ENCODE results near the gene TMEM120B. TPM values are rescaled to one million over a fixed set of nuclear protein-coding genes. Genes with fewer than 3 reads are reported as not detected.

TMEM120B gene
- total RNA-seq, 1 experiment from 2014 or later = 22.3 TPM

DNA sequence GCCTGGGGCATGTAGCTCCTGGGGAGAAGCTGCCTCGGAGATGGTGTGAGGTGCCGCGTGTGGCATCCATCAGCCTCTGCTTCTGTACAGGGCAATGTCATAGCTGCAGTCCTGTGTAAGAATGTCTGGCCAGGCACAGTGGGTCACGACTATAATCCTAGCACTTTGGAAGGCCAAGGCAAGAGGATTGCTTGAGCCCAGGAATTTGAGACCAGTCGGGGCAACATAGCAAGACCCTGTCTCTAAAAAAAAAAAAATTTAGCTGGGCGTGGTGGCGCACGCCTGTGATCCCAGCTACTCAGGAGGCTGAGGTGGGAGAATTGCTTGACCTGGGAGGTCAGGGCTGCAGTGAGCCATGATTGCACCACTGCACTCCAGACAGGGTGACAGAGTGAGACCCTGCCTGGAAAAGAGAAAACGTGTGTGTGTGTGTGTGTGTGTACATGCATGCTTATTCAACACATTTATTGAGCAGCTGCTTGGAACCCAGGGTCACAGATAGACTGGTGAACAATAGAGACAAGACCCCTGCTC lies 56.8 kb downstream of the TMEM120B start:
- CTCF ChIA-PET = no interaction called here
- DNase-seq (ENCODE audit: low spot score) = no peak
- Histone ChIP-seq H3K9me3 (ENCODE audit: low read depth, low read length, poor library complexity, severe bottlenecking) (no peaks in the 10 kb centered on the region), H3K4me1 (ENCODE audit: insufficient read depth, low read length, poor library complexity, severe bottlenecking) (no peaks in the 10 kb centered on the region), H3K27ac (ENCODE audit: low read depth, low read length, poor library complexity, severe bottlenecking) (no peak overlapping the region), H3K4me3 (ENCODE audit: low read depth, low read length, poor library complexity, severe bottlenecking) (no peak overlapping the region), H3K36me3 (ENCODE audit: insufficient read depth, low read length, poor library complexity, severe bottlenecking) (no peaks in the 10 kb centered on the region), H3K27me3 (replicated peaks; ENCODE audit: insufficient read depth, low read depth, low read length, poor library complexity) (no peaks in the 10 kb centered on the region)
- no TSS peak for BruUV-seq (replicated peaks)
- intact Hi-C loops (cut with micrococcal nuclease; ENCODE audit: unreplicated experiment) = no loop called here
- TF ChIP-seq, protein P1, sequence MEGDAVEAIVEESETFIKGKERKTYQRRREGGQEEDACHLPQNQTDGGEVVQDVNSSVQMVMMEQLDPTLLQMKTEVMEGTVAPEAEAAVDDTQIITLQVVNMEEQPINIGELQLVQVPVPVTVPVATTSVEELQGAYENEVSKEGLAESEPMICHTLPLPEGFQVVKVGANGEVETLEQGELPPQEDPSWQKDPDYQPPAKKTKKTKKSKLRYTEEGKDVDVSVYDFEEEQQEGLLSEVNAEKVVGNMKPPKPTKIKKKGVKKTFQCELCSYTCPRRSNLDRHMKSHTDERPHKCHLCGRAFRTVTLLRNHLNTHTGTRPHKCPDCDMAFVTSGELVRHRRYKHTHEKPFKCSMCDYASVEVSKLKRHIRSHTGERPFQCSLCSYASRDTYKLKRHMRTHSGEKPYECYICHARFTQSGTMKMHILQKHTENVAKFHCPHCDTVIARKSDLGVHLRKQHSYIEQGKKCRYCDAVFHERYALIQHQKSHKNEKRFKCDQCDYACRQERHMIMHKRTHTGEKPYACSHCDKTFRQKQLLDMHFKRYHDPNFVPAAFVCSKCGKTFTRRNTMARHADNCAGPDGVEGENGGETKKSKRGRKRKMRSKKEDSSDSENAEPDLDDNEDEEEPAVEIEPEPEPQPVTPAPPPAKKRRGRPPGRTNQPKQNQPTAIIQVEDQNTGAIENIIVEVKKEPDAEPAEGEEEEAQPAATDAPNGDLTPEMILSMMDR (conservative IDR thresholded peaks at IDR 0.05; ENCODE audit: low read depth, low read length) = no peak
- TF ChIP-seq EZH2 (IDR thresholded peaks at IDR 0.05; ENCODE audit: borderline replicate concordance, low read depth, low read length, poor library complexity, severe bottlenecking) = no peak
- POLR2A ChIA-PET (ENCODE audit: low non-redundant PET) = no interaction called here

GRCh38 chr12:121769831-121770301 lies 57.3 kb downstream of the TMEM120B start:
- no peaks in the 10 kb centered on the region for H3K4me1 ChIP-seq (ENCODE audit: insufficient read depth, low read length, poor library complexity, severe bottlenecking)
- H3K9me3 ChIP-seq (ENCODE audit: low read depth, low read length, poor library complexity, severe bottlenecking) = no peaks in the 10 kb centered on the region
- DNase-seq (ENCODE audit: low spot score) = no peak
- intact Hi-C loops (cut with micrococcal nuclease; ENCODE audit: unreplicated experiment) = loop anchor here (10.0 kb wide), 1 partner anchor 215 kb away; no protein-coding TSS in a partner anchor
- H3K36me3 ChIP-seq (ENCODE audit: insufficient read depth, low read length, poor library complexity, severe bottlenecking) = no peaks in the 10 kb centered on the region
- BruUV-seq (replicated peaks) = no TSS peak
- POLR2A ChIA-PET (ENCODE audit: low non-redundant PET) = no interaction called here
- CTCF ChIA-PET = no interaction called here
- no peak for TF ChIP-seq EZH2 (IDR thresholded peaks at IDR 0.05; ENCODE audit: borderline replicate concordance, low read depth, low read length, poor library complexity, severe bottlenecking)
- TF ChIP-seq, protein P1 (conservative IDR thresholded peaks at IDR 0.05; ENCODE audit: low read depth, low read length) = no peak
- H3K27me3 ChIP-seq (replicated peaks; ENCODE audit: insufficient read depth, low read depth, low read length, poor library complexity) = no peaks in the 10 kb centered on the region
- H3K27ac ChIP-seq (ENCODE audit: low read depth, low read length, poor library complexity, severe bottlenecking) = no peak overlapping the region
- no peak overlapping the region for H3K4me3 ChIP-seq (ENCODE audit: low read depth, low read length, poor library complexity, severe bottlenecking)

DNA sequence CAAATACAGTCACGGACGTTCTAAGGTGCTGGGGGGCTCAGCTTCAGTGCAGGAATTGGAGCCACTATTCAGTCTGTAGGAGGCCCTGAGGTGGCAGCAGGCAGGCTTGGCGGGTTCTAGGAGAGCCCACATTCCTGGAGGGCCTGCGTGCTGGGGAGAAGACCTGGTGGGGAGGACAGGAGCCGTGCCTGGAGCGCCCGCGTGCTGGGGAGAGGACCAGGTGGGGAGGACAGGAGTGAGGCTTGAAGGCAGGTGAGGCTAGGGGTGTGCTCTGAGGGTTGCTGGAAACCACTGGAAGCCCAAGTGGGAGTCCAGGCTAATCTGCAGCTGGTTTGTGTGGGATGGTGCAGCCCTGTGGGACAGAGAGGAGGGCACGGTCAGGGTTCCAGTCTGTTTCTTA lies 57.8 kb downstream of the TMEM120B start:
- CTCF ChIA-PET = no interaction called here
- intact Hi-C loops (cut with micrococcal nuclease; ENCODE audit: unreplicated experiment) = loop anchor here (10.0 kb wide), 1 partner anchor 216 kb away; no protein-coding TSS in a partner anchor

More for the DNA sequence above, 57.8 kb downstream of the TMEM120B start:
- H3K9me3 ChIP-seq (ENCODE audit: low read depth, low read length, poor library complexity, severe bottlenecking) = no peaks in the 10 kb centered on the region
- no peak overlapping the region for H3K4me3 ChIP-seq (ENCODE audit: low read depth, low read length, poor library complexity, severe bottlenecking)
- H3K27ac ChIP-seq (ENCODE audit: low read depth, low read length, poor library complexity, severe bottlenecking) = no peak overlapping the region
- no TSS peak for BruUV-seq (replicated peaks)
- H3K27me3 ChIP-seq (replicated peaks; ENCODE audit: insufficient read depth, low read depth, low read length, poor library complexity) = no peaks in the 10 kb centered on the region
- no peak for TF ChIP-seq EZH2 (IDR thresholded peaks at IDR 0.05; ENCODE audit: borderline replicate concordance, low read depth, low read length, poor library complexity, severe bottlenecking)
- TF ChIP-seq, protein P1 (conservative IDR thresholded peaks at IDR 0.05; ENCODE audit: low read depth, low read length) = no peak
- H3K4me1 ChIP-seq (ENCODE audit: insufficient read depth, low read length, poor library complexity, severe bottlenecking) = no peaks in the 10 kb centered on the region
- no peaks in the 10 kb centered on the region for H3K36me3 ChIP-seq (ENCODE audit: insufficient read depth, low read length, poor library complexity, severe bottlenecking)
- POLR2A ChIA-PET (ENCODE audit: low non-redundant PET) = no interaction called here
- no peak for DNase-seq (ENCODE audit: low spot score)

All from A673 (cell line).